Measurements from ENCODE around the gene HTR7.

DNA sequence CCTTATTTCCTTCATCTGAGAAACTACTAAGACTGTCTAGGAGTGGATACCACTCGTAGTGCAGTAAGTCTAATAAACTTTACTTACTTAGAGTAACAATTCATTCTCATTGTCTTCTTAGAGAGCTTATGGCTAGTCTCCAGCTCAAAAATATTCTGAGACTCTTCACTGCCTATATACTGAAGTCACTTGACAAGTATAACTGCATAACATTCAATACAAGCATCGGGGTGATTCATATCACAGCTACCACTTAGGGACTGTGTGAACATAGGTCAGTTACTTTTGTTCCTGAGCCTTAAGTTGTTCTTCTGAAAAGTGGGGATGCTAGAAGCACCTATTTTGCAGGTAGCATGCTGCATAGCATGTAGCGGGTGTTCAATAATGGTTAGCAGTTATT is 111.0 kb downstream of the HTR7 start:
- TF ChIP-seq, protein P1, sequence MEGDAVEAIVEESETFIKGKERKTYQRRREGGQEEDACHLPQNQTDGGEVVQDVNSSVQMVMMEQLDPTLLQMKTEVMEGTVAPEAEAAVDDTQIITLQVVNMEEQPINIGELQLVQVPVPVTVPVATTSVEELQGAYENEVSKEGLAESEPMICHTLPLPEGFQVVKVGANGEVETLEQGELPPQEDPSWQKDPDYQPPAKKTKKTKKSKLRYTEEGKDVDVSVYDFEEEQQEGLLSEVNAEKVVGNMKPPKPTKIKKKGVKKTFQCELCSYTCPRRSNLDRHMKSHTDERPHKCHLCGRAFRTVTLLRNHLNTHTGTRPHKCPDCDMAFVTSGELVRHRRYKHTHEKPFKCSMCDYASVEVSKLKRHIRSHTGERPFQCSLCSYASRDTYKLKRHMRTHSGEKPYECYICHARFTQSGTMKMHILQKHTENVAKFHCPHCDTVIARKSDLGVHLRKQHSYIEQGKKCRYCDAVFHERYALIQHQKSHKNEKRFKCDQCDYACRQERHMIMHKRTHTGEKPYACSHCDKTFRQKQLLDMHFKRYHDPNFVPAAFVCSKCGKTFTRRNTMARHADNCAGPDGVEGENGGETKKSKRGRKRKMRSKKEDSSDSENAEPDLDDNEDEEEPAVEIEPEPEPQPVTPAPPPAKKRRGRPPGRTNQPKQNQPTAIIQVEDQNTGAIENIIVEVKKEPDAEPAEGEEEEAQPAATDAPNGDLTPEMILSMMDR (IDR thresholded peaks at IDR 0.05): no peak
- TF ChIP-seq POLR2A (IDR thresholded peaks at IDR 0.05): no peak

Data from body of pancreas (tissue), 4 donors.